HepG2 (cell line): ENCODE measurements around the gene CAMK2G. TPM values are rescaled to one million over a fixed set of nuclear protein-coding genes. Genes with fewer than 3 reads are reported as not detected.
A peak's percentile ranks its signal among the peaks of the same experiment; 100 is the strongest.

Experiments used
- AGO1 ChIP-seq: fragments of 200-400 bp; formaldehyde crosslinking; IDR thresholded peaks from 2 replicates; pipeline ENCODE4 v1.6.1; 2017; ENCODE audit warnings: mild to moderate bottlenecking, low read depth, low read length, moderate library complexity; ENCODE audit not compliant: poor library complexity, severe bottlenecking
- ELF1 ChIP-seq: sonication (generic); formaldehyde crosslinking; IDR thresholded peaks from 2 replicates; pipeline ENCODE4 v1.4.0; 2020; ENCODE audit warnings: missing genetic modification reagents
- FLYWCH1 ChIP-seq: sonication (generic); formaldehyde crosslinking; IDR thresholded peaks from 2 replicates; pipeline ENCODE4 v1.8.1; 2023; ENCODE audit warnings: mild to moderate bottlenecking, missing genetic modification reagents
- KAT7 ChIP-seq: IDR thresholded peaks from 2 replicates; pipeline ENCODE4 v1.6.1; 2018; ENCODE audit warnings: borderline replicate concordance, missing compliant biosample characterization
- MTERF4 ChIP-seq: sonication (generic); formaldehyde crosslinking; IDR thresholded peaks from 2 replicates; pipeline ENCODE4 v1.8.0; 2023; ENCODE audit warnings: mild to moderate bottlenecking, missing genetic modification reagents
- MXD4 ChIP-seq: IDR thresholded peaks from 2 replicates; pipeline ENCODE4 v1.6.1; 2016; ENCODE audit warnings: mild to moderate bottlenecking, missing biosample characterization, missing genetic modification reagents
- NR0B2 ChIP-seq: sonication (generic); formaldehyde crosslinking; IDR thresholded peaks from 2 replicates; pipeline ENCODE4 v1.4.0; 2020; ENCODE audit warnings: mild to moderate bottlenecking, missing genetic modification reagents
- PHF20 ChIP-seq: sonication (generic); formaldehyde crosslinking; IDR thresholded peaks from 2 replicates; pipeline ENCODE4 v1.5.0; 2020; ENCODE audit warnings: mild to moderate bottlenecking, missing genetic modification reagents
- RAD21 ChIP-seq: fragments of 450-650 bp; formaldehyde crosslinking; IDR thresholded peaks from 2 replicates; pipeline ENCODE4 v1.5.0; 2020; ENCODE audit warnings: mild to moderate bottlenecking
- TFDP2 ChIP-seq: sonication (generic); formaldehyde crosslinking; IDR thresholded peaks from 2 replicates; pipeline ENCODE4 v1.4.0; 2020; ENCODE audit warnings: missing genetic modification reagents
- TOE1 ChIP-seq: sonication (generic); formaldehyde crosslinking; IDR thresholded peaks from 2 replicates; pipeline ENCODE4 v1.4.0; 2020; ENCODE audit warnings: mild to moderate bottlenecking, missing genetic modification reagents
- TP53 ChIP-seq: sonication (generic); formaldehyde crosslinking; conservative IDR thresholded peaks from 2 replicates; pipeline ENCODE4 v1.4.0; 2020; ENCODE audit warnings: missing genetic modification reagents
- YEATS4 ChIP-seq: sonication (generic); formaldehyde crosslinking; IDR thresholded peaks from 2 replicates; pipeline ENCODE4 v1.4.0; 2020; ENCODE audit warnings: missing genetic modification reagents, borderline replicate concordance
- ZNF124 ChIP-seq: sonication (generic); formaldehyde crosslinking; IDR thresholded peaks from 2 replicates; pipeline ENCODE4 v1.4.0; 2020; ENCODE audit warnings: missing genetic modification reagents
- ZNF280B ChIP-seq: sonication (generic); formaldehyde crosslinking; IDR thresholded peaks from 2 replicates; pipeline ENCODE4 v1.5.0; 2020; ENCODE audit warnings: missing genetic modification reagents, mild to moderate bottlenecking, borderline replicate concordance
- ZNF337 ChIP-seq: sonication (generic); formaldehyde crosslinking; IDR thresholded peaks from 2 replicates; pipeline ENCODE4 v1.5.1; 2020; ENCODE audit warnings: missing genetic modification reagents, low read depth, mild to moderate bottlenecking, borderline replicate concordance
- ZNF431 ChIP-seq: sonication (generic); formaldehyde crosslinking; IDR thresholded peaks from 2 replicates; pipeline ENCODE4 v1.9.0; 2022; ENCODE audit warnings: missing genetic modification reagents, low read depth, mild to moderate bottlenecking, borderline replicate concordance
- ZNF550 ChIP-seq: sonication (generic); formaldehyde crosslinking; IDR thresholded peaks from 2 replicates; pipeline ENCODE4 v1.4.0; 2020; ENCODE audit warnings: mild to moderate bottlenecking, missing genetic modification reagents, borderline replicate concordance
- ZNF552 ChIP-seq: sonication (generic); formaldehyde crosslinking; IDR thresholded peaks from 2 replicates; pipeline ENCODE4 v1.9.0; 2022; ENCODE audit warnings: missing genetic modification reagents, mild to moderate bottlenecking, borderline replicate concordance
- ZNF580 ChIP-seq: IDR thresholded peaks from 2 replicates; pipeline ENCODE4 v1.6.1; 2016; ENCODE audit warnings: low read depth, borderline replicate concordance
- ZNF746 ChIP-seq: sonication (generic); formaldehyde crosslinking; IDR thresholded peaks from 2 replicates; pipeline ENCODE4 v1.8.0; 2022; ENCODE audit warnings: mild to moderate bottlenecking, missing genetic modification reagents
- ZNF749 ChIP-seq: sonication (generic); formaldehyde crosslinking; IDR thresholded peaks from 2 replicates; pipeline ENCODE4 v1.8.0; 2022; ENCODE audit warnings: mild to moderate bottlenecking, missing genetic modification reagents, moderate library complexity, borderline replicate concordance
- ZNF879 ChIP-seq: sonication (generic); formaldehyde crosslinking; IDR thresholded peaks from 2 replicates; pipeline ENCODE4 v1.8.1; 2023; ENCODE audit warnings: missing genetic modification reagents
- ZSCAN21 ChIP-seq: sonication (generic); formaldehyde crosslinking; IDR thresholded peaks from 2 replicates; pipeline ENCODE4 v1.8.0; 2022; ENCODE audit warnings: mild to moderate bottlenecking, missing genetic modification reagents, moderate library complexity, borderline replicate concordance
- polyA plus RNA-seq, 8 experiments: library from polyadenylated mRNA; depleted of rRNA in 3 of 8; stranded (reverse) in 7 of 8; unstranded in 1 of 8; fragments of >200 nt; fragmentation: Illumina TruSeq in 4 of 8; extraction: Trizol in 4 of 8; gene quantifications; 2 replicates each; pipeline versions ENCODE4 v1.2.1 to v1.2.3, GENCODE V29; 2011 to 2016; ENCODE audit warnings: low read depth in 4 of 8, missing spikeins in 1 of 8, mixed read lengths in 1 of 8; ENCODE audit not compliant: insufficient read depth in 1 of 8
- total RNA-seq, 5 experiments: library from RNA; depleted of rRNA; stranded (reverse); fragments of >200 nt; fragmentation: Illumina TruSeq; extraction: Trizol; gene quantifications; 2 replicates each; pipeline ENCODE4 v1.2.3, GENCODE V29; 2016; ENCODE audit warnings: low read depth in 1 of 5

The CAMK2G gene
- total and polyA plus RNA-seq, 2 of the 13 experiments (the other 11 are each of a cell fraction or from before 2014, with no cell fraction given) = 15.9 to 18.8 TPM

GRCh38 chr10:73772281-73773151, 101.8 kb downstream of the CAMK2G start (continued):
- TF ChIP-seq ZNF280B (peak; percentile 32; the same call in 1 of the 2 replicates), ZNF552 (0 out of 2 replicates have a peak, but pooled peaks have one; percentile 66), PHF20 (CRISPR knock-in tag) (peak; percentile 42; the same call in 1 of the 2 replicates), TFDP2 (peak; percentile 41), YEATS4 (CRISPR knock-in tag) (peak; percentile 84), FLYWCH1 (CRISPR knock-in tag) (no peak), MTERF4 (CRISPR knock-in tag) (0 out of 2 replicates have a peak, but pooled peaks have one; percentile 53), RAD21 (CRISPR knock-in tag) (0 out of 2 replicates have a peak, but pooled peaks have one; percentile 4), NR0B2 (peak; percentile 80), ZNF879 (CRISPR knock-in tag) (no peak), TP53 (CRISPR knock-in tag) (no peak; the same call in 1 of the 2 replicates), MXD4 (peak; percentile 69), ZNF749 (CRISPR knock-in tag) (0 out of 2 replicates have a peak, but pooled peaks have one; percentile 37), ELF1 (CRISPR knock-in tag) (peak; percentile 46; the same call in 1 of the 2 replicates), ZNF124 (CRISPR knock-in tag) (peak; percentile 31; the same call in 1 of the 2 replicates), ZNF746 (peak; percentile 80; the same call in 1 of the 2 replicates), ZNF431 (CRISPR knock-in tag) (0 out of 2 replicates have a peak, but pooled peaks have one; percentile 53), AGO1 (peak; percentile 85), ZNF580 (CRISPR knock-in tag) (no peak; the same call in 1 of the 2 replicates), KAT7 (CRISPR knock-in tag) (peak; percentile 62; the same call in 1 of the 2 replicates), ZNF550 (CRISPR knock-in tag) (no peak), ZNF337 (CRISPR knock-in tag) (peak; percentile 67; the same call in 1 of the 2 replicates), TOE1 (0 out of 2 replicates have a peak, but pooled peaks have one; percentile 22), ZSCAN21 (CRISPR knock-in tag) (0 out of 2 replicates have a peak, but pooled peaks have one; percentile 52)
